Endothelial cell of umbilical vein (primary cell): ENCODE measurements around the gene FA2H. TPM values are rescaled to one million over a fixed set of nuclear protein-coding genes. Genes with fewer than 3 reads are reported as not detected.
A peak's percentile ranks its signal among the peaks of the same experiment; 100 is the strongest.

ENCODE experiments used
- BruUV-seq: library from RNA; stranded (reverse); fragments of 400-500 nt; replicated peaks from 2 replicates; lab custom pipeline; 2021; lab: Mats Ljungman, UMichigan
- CTCF ChIA-PET: fragments of 300-600, 350-600 bp; sonication (Branson Sonifier 250); formaldehyde crosslinking; loops from one replicate; lab custom pipeline; 2021; ENCODE audit warnings: antibody characterized with exemption, inconsistent platforms; lab: Charles Lee
- POLR2A ChIA-PET: fragments of 300-600, 350-600 bp; sonication (Branson Sonifier 250); formaldehyde crosslinking; loops from one replicate; lab custom pipeline; 2021; ENCODE audit warnings: antibody characterized with exemption, inconsistent platforms; lab: Charles Lee
- DNase-seq: peaks from one replicate; pipeline ENCODE4 v3.0.0-alpha.2; 2011; ENCODE audit warnings: low read depth, low spot score
- FAIRE-seq: peaks from 2 replicates; lab custom pipeline; 2011; peaks lifted over from hg19 to GRCh38; lab: Jason Lieb, UNC
- H2AFZ ChIP-seq: 2 replicates; pipeline ENCODE4 v1.6.0; 2012; ENCODE audit warnings: low read depth, low read length, control low read depth, inconsistent platforms
- H3K27ac ChIP-seq: 2 replicates; pipeline ENCODE4 v1.5.1; 2011; ENCODE audit warnings: low read depth, mild to moderate bottlenecking, control low read depth, low read length, moderate library complexity; ENCODE audit not compliant: insufficient read depth
- H3K27me3 ChIP-seq, 2 experiments: 2 replicates each; pipeline versions ENCODE4 v1.6.0 to v1.6.1; 2011; ENCODE audit warnings: low read length in 2 of 2, mixed read lengths in 1 of 2; ENCODE audit not compliant: control insufficient read depth in 2 of 2, insufficient read depth in 2 of 2
- H3K36me3 ChIP-seq, 2 experiments: 2 replicates in 1 of 2; 3 replicates in 1 of 2; pipeline ENCODE4 v1.5.1; 2011; ENCODE audit warnings: low read length in 2 of 2, mild to moderate bottlenecking in 1 of 2, moderate library complexity in 1 of 2; ENCODE audit not compliant: control insufficient read depth in 2 of 2, insufficient read depth in 2 of 2; ENCODE audit errors: extremely low read depth in 1 of 2
- H3K4me1 ChIP-seq: 3 replicates; pipeline ENCODE4 v1.5.1; 2011; ENCODE audit warnings: mild to moderate bottlenecking, low read length; ENCODE audit not compliant: control insufficient read depth, insufficient read depth; ENCODE audit errors: extremely low read depth
- H3K4me2 ChIP-seq: 2 replicates; pipeline ENCODE4 v1.6.1; 2011; ENCODE audit warnings: low read length, control low read depth, mixed read lengths; ENCODE audit not compliant: insufficient read depth
- H3K4me3 ChIP-seq, 3 experiments: fragments of 200-600 bp in 1 of 3; sonication (generic), shearing (Covaris generic) in 1 of 3; replicated peaks in 1 of 3; 2 replicates each; pipeline ENCODE4 v1.5.1; 2011 to 2016; ENCODE audit warnings: control low read depth in 3 of 3, low read length in 3 of 3, mild to moderate bottlenecking in 2 of 3, inconsistent platforms in 1 of 3, low read depth in 1 of 3, moderate library complexity in 1 of 3; ENCODE audit not compliant: insufficient read depth in 1 of 3
- H3K79me2 ChIP-seq: 2 replicates; pipeline ENCODE4 v1.6.0; 2012; ENCODE audit warnings: low read length, inconsistent platforms; ENCODE audit not compliant: control insufficient read depth, insufficient read depth
- H3K9ac ChIP-seq: replicated peaks from 2 replicates; pipeline ENCODE3; 2011; ENCODE audit warnings: low read length, control low read depth; ENCODE audit not compliant: insufficient read depth; ENCODE audit errors: extremely low read depth
- H3K9me1 ChIP-seq: replicated peaks from 3 replicates; pipeline ENCODE4 v1.6.0; 2011; ENCODE audit warnings: mild to moderate bottlenecking, low read length; ENCODE audit not compliant: control insufficient read depth, insufficient read depth; ENCODE audit errors: extremely low read depth
- H3K9me3 ChIP-seq: replicated peaks from 2 replicates; pipeline ENCODE4 v1.5.1; 2012; ENCODE audit warnings: low read length, inconsistent platforms; ENCODE audit not compliant: control insufficient read depth, insufficient read depth
- H4K20me1 ChIP-seq: replicated peaks from 2 replicates; pipeline ENCODE3; 2011; ENCODE audit warnings: mild to moderate bottlenecking, low read length; ENCODE audit not compliant: control insufficient read depth, insufficient read depth; ENCODE audit errors: extremely low read depth
- EZH2 ChIP-seq: IDR thresholded peaks from 2 replicates; pipeline ENCODE4 v1.6.1; 2012; ENCODE audit warnings: borderline replicate concordance, low read depth, mild to moderate bottlenecking, moderate library complexity, low read length, inconsistent platforms; ENCODE audit not compliant: severe bottlenecking
- FOS ChIP-seq: IDR thresholded peaks from 2 replicates; pipeline ENCODE4 v1.6.1; 2011; ENCODE audit warnings: mild to moderate bottlenecking, low read length, moderate library complexity, borderline replicate concordance; ENCODE audit not compliant: insufficient read depth
- GATA2 ChIP-seq: IDR thresholded peaks from 2 replicates; pipeline ENCODE4 v1.7.0; 2011; ENCODE audit warnings: low read depth, mild to moderate bottlenecking, moderate library complexity, mixed read lengths, low read length; ENCODE audit not compliant: insufficient read length, insufficient read depth
- JUN ChIP-seq: IDR thresholded peaks from 2 replicates; pipeline ENCODE4 v1.6.1; 2011; ENCODE audit warnings: borderline replicate concordance, low read depth; ENCODE audit not compliant: insufficient read length, insufficient read depth
- MYC ChIP-seq: IDR thresholded peaks from one replicate; pipeline ENCODE4 v1.6.1; 2011; ENCODE audit warnings: mild to moderate bottlenecking, low read depth, low read length
- POLR2A ChIP-seq: IDR thresholded peaks from 2 replicates; pipeline ENCODE4 v1.6.1; 2012; ENCODE audit warnings: low read depth, mild to moderate bottlenecking, control low read depth, low read length
- POLR2AphosphoS5 ChIP-seq: IDR thresholded peaks from 2 replicates; pipeline ENCODE4 v1.6.1; 2012; ENCODE audit warnings: low read depth, mild to moderate bottlenecking, control low read depth, low read length, moderate library complexity; ENCODE audit not compliant: insufficient read depth
- dilution Hi-C: fragments of 300-500 bp; cut with MboI; formaldehyde crosslinking; loops from one replicate; pipeline ENCODE4 v1.15.0; 2019; ENCODE audit warnings: low sequenced_read_pairs; ENCODE audit not compliant: extremely low pct_ligation_motif_present
- intact Hi-C: fragments of 100-400 bp; cut with micrococcal nuclease; formaldehyde crosslinking; loops from one replicate; pipeline ENCODE4 v1.10.0; 2022
- polyA plus RNA-seq, 4 experiments: library from polyadenylated mRNA; depleted of rRNA in 3 of 4; stranded (reverse) in 3 of 4; unstranded in 1 of 4; fragments of >200 nt; gene quantifications; 2 replicates each; pipeline versions ENCODE4 v1.2.1 to v1.2.3, GENCODE V29; 2011 to 2012; ENCODE audit warnings: missing spikeins in 1 of 4
- total RNA-seq: library from RNA; stranded (reverse); gene quantifications from 2 replicates; pipeline ENCODE4 v1.2.3, GENCODE V29; 2021
- TF ChIP-seq, protein P1 (sequence below): IDR thresholded peaks from 2 replicates; pipeline ENCODE4 v1.6.1; 2011; ENCODE audit not compliant: insufficient read depth, insufficient read length
- TF ChIP-seq, protein P2 (sequence below), 2 donors: IDR thresholded peaks; 1 replicate in 1 of 2; 2 replicates in 1 of 2; pipeline ENCODE4 v1.5.1; 2011; ENCODE audit warnings: low read length in 2 of 2, mild to moderate bottlenecking in 2 of 2, moderate library complexity in 2 of 2, control low read depth in 1 of 2, inconsistent platforms in 1 of 2, low read depth in 1 of 2; ENCODE audit not compliant: insufficient read depth in 1 of 2; ENCODE audit errors: extremely low read depth in 1 of 2

FA2H gene
- total and polyA plus RNA-seq, 2 donors (not counting 3 experiments of a cell fraction or from before 2014, with no cell fraction given) = not detected

DNA sequence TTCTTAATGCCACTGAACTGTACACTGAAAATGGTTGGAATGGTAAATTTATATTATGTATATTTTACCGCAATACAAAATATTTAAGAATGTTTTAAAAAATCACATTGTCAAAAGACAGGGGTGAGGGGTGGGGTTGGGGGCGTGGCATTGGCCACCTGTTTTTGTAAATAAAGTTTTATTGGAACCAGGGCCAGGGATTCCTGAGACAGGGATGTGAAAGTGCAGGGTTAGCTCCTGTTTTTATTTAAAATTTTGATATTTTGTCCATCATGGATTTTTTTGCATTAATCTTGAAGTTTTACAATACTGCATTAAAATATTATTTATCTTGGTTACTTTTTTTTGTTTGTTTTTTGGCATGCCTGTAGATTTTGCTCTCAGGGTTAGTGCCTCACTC, 2.3 kb upstream of the FA2H start:
- dilution Hi-C loops (no loop called here), intact Hi-C loops (no loop called here)
- Histone ChIP-seq H3K27me3 (peaks cover 21 to 32% of the 10 kb centered on the region in 2 experiments), H2AFZ (no peak overlapping the region), H3K4me2 (no peak overlapping the region), H3K79me2 (no peaks in the 10 kb centered on the region), H3K27ac (no peak overlapping the region), H3K4me1 (peaks cover 4% of the 10 kb centered on the region), H4K20me1 (no peaks in the 10 kb centered on the region), H3K9me3 (no peaks in the 10 kb centered on the region), H3K9me1 (no peaks in the 10 kb centered on the region), H3K36me3 (no peaks in the 10 kb centered on the region), H3K4me3 (no peak overlapping the region), H3K9ac (no peak overlapping the region)
- BruUV-seq = no TSS peak
- POLR2A ChIA-PET = no interaction called here
- FAIRE-seq = no peak
- no peak for DNase-seq
- TF ChIP-seq FOS (no peak), GATA2 (no peak)
- CTCF ChIA-PET = interaction anchor here (0.7 kb wide), 1 partner anchor 75 kb away, joined by 3 read pairs; no protein-coding TSS in a partner anchor

DNA sequence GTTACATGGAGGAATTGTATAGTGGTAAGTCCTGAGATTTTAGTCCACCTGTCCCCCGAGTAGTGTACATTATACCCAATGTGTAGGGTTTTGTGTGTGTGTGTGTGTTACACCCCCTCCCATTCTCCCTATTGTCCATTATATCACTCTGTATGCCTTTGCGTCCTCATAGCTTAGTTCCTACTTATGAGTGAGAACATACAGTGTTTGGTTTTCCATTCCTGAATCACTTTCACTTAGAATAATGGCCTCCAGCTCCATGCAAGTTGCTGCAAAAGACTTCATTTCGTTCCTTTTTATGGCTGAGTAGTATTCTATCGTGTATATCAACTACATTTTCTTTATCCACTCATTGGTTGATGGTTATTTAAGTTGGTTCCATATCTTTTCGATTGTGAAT, 635 bp upstream of the FA2H start:
- no peak for TF ChIP-seq JUN
- TF ChIP-seq EZH2 = no peak
- no peak for TF ChIP-seq POLR2AphosphoS5
- no peak for TF ChIP-seq MYC
- TF ChIP-seq, protein P1, sequence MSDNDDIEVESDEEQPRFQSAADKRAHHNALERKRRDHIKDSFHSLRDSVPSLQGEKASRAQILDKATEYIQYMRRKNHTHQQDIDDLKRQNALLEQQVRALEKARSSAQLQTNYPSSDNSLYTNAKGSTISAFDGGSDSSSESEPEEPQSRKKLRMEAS = no peak
- TF ChIP-seq, protein P2, sequence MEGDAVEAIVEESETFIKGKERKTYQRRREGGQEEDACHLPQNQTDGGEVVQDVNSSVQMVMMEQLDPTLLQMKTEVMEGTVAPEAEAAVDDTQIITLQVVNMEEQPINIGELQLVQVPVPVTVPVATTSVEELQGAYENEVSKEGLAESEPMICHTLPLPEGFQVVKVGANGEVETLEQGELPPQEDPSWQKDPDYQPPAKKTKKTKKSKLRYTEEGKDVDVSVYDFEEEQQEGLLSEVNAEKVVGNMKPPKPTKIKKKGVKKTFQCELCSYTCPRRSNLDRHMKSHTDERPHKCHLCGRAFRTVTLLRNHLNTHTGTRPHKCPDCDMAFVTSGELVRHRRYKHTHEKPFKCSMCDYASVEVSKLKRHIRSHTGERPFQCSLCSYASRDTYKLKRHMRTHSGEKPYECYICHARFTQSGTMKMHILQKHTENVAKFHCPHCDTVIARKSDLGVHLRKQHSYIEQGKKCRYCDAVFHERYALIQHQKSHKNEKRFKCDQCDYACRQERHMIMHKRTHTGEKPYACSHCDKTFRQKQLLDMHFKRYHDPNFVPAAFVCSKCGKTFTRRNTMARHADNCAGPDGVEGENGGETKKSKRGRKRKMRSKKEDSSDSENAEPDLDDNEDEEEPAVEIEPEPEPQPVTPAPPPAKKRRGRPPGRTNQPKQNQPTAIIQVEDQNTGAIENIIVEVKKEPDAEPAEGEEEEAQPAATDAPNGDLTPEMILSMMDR (IDR thresholded peaks at IDR 0.05; ENCODE audit: extremely low read depth in 1 of 2, insufficient read depth in 1 of 2, low read depth in 1 of 2, low read length in 2 of 2) = no peak
- TF ChIP-seq POLR2A = no peak
- no peak for TF ChIP-seq FOS
- no peak for TF ChIP-seq GATA2
- Histone ChIP-seq H3K4me2 (peak overlapping the region; percentile 49), H3K9me3 (no peaks in the 10 kb centered on the region), H3K9me1 (no peaks in the 10 kb centered on the region), H3K4me3 (no peak overlapping the region), H3K27ac (no peak overlapping the region), H2AFZ (no peak overlapping the region), H3K36me3 (no peaks in the 10 kb centered on the region), H3K9ac (no peak overlapping the region), H3K79me2 (no peaks in the 10 kb centered on the region), H3K4me1 (peaks cover 4% of the 10 kb centered on the region), H4K20me1 (no peaks in the 10 kb centered on the region), H3K27me3 (peaks cover 21 to 32% of the 10 kb centered on the region in 2 experiments)
- dilution Hi-C loops = no loop called here
- BruUV-seq = no TSS peak
- no peak for DNase-seq
- intact Hi-C loops = no loop called here
- no peak for FAIRE-seq
- ChIA-PET CTCF (interaction anchor here (0.8 to 3.3 kb wide), 10 partner anchors 10 to 87 kb away, joined by 3 to 33 read pairs (median 5); partner anchors contain the start of gene MLKL), POLR2A (no interaction called here)
